HG02759 (cell line): ENCODE data around the gene CHMP4A.
"Not testable (repeated sequence)": the region's sequence is repeated elsewhere in the genome, so short reads cannot be mapped to it uniquely, and the experiment has no call there.

Experiments used
- ATAC-seq: cut with Tn5 transposase; IDR thresholded peaks from one replicate; pipeline ENCODE4 v1.9.1; 2021; ENCODE audit warnings: mild to moderate bottlenecking, moderate library complexity; ENCODE audit not compliant: unreplicated experiment

CHMP4A gene

GRCh38 chr14:24247422-24247821 lies 34.1 kb upstream of the CHMP4A start:
- no peak for ATAC-seq

GRCh38 chr14:24246765-24247212 lies 33.5 kb upstream of the CHMP4A start:
- ATAC-seq = no peak

- ATAC-seq = not testable (repeated sequence)
These were observed 32.1 kb upstream of the CHMP4A start for GRCh38 chr14:24245350-24245749.

GRCh38 chr14:24243336-24243836 lies 30.1 kb upstream of the CHMP4A start:
- no peak for ATAC-seq

- ATAC-seq = peak; percentile 80
These were observed 28.6 kb upstream of the CHMP4A start for GRCh38 chr14:24241829-24242443.

GRCh38 chr14:24240110-24240918 lies 27.0 kb upstream of the CHMP4A start:
- ATAC-seq = no peak

GRCh38 chr14:24238527-24239037 lies 25.3 kb upstream of the CHMP4A start:
- no peak for ATAC-seq

- no peak for ATAC-seq
These were observed 24.8 kb upstream of the CHMP4A start for GRCh38 chr14:24238123-24238522.

GRCh38 chr14:24237463-24237955 lies 24.2 kb upstream of the CHMP4A start:
- no peak for ATAC-seq

GRCh38 chr14:24236689-24237462 lies 23.6 kb upstream of the CHMP4A start:
- no peak for ATAC-seq

- no peak for ATAC-seq
These were observed 22.8 kb upstream of the CHMP4A start for GRCh38 chr14:24235804-24236688.

GRCh38 chr14:24234095-24235005 lies 21.1 kb upstream of the CHMP4A start:
- no peak for ATAC-seq

GRCh38 chr14:24233538-24233866 lies 20.2 kb upstream of the CHMP4A start:
- ATAC-seq = no peak

GRCh38 chr14:24232645-24233537 lies 19.6 kb upstream of the CHMP4A start, which contains the start of gene GMPR2:
Gene GMPR2 (plus strand): TSS chr14:24232929. CDS start chr14:24233254, 325 bp downstream.
- peak; percentile 64 for ATAC-seq

- peak; percentile 80 for ATAC-seq
These were observed 18.9 kb upstream of the CHMP4A start, which contains the start of gene NEDD8 for GRCh38 chr14:24232121-24232644. Gene NEDD8 (minus strand): TSS chr14:24232367. CDS start chr14:24232267, 100 bp downstream.

- ATAC-seq = peak; percentile 3
These were observed 18.2 kb upstream of the CHMP4A start for GRCh38 chr14:24231263-24232120.

- no peak for ATAC-seq
These were observed 15.6 kb upstream of the CHMP4A start for GRCh38 chr14:24228902-24229301.
